K562 (cell line): ENCODE measurements around the gene ZNF791. TPM values are rescaled to one million over a fixed set of nuclear protein-coding genes. Genes with fewer than 3 reads are reported as not detected.
A peak's percentile ranks its signal among the peaks of the same experiment; 100 is the strongest.

Experiments used
- ATAC-seq: fragments of 200-7000 bp; cut with Tn5 transposase; 3 replicates; pipeline ENCODE4 v1.9.1; 2020; ENCODE audit warnings: moderate library complexity
- BruUV-seq: library from RNA; stranded (reverse); fragments of 400-500 nt; replicated peaks from 2 replicates; lab custom pipeline; 2021; lab: Mats Ljungman, UMichigan
- CTCF ChIA-PET: fragments of 300-600 bp; formaldehyde crosslinking; extraction: SDS; loops from one replicate; lab custom pipeline; 2021; ENCODE audit warnings: low intra/inter-chr PET ratio; lab: Yijun Ruan, JAX
- POLR2A ChIA-PET: fragments of 300-600, 350-650 bp; sonication (Branson Sonifier 250); formaldehyde crosslinking; extraction: SDS; loops from one replicate; lab custom pipeline; 2021; ENCODE audit warnings: antibody characterized with exemption, inconsistent platforms; lab: Yijun Ruan, JAX
- DNase-seq, 4 experiments: peaks; one replicate each; pipeline versions ENCODE4 v3.0.0 to v3.0.0-alpha.2; 2011 to 2018; ENCODE audit warnings: low spot score in 3 of 4, mixed read lengths in 3 of 4; ENCODE audit errors: extremely low read depth in 1 of 4
- FAIRE-seq: peaks from 2 replicates; lab custom pipeline; 2011; peaks lifted over from hg19 to GRCh38; lab: Jason Lieb, UNC
- H2AFZ ChIP-seq: 2 replicates; pipeline ENCODE4 v1.6.0; 2011; ENCODE audit warnings: low read depth, low read length, control low read depth, inconsistent platforms
- H3K27ac ChIP-seq: fragments of 200-600 bp; 3 replicates; pipeline ENCODE4 v1.8.0; 2011; ENCODE audit warnings: low read depth, mild to moderate bottlenecking, control low read depth, inconsistent platforms, low read length, moderate library complexity, mixed read lengths; ENCODE audit errors: extremely low read depth
- H3K27me3 ChIP-seq, 2 experiments: fragments of 300-600 bp in 1 of 2; 2 replicates in 1 of 2; 3 replicates in 1 of 2; pipeline versions ENCODE4 v1.6.0 to v1.8.0; 2011; ENCODE audit warnings: inconsistent platforms in 2 of 2, low read length in 2 of 2, mild to moderate bottlenecking in 1 of 2, mixed read lengths in 1 of 2, moderate library complexity in 1 of 2; ENCODE audit not compliant: control insufficient read depth in 2 of 2, insufficient read depth in 2 of 2
- H3K36me3 ChIP-seq: fragments of 300-600 bp; 3 replicates; pipeline ENCODE4 v1.8.0; 2011; ENCODE audit warnings: mild to moderate bottlenecking, low read length, inconsistent platforms; ENCODE audit not compliant: control insufficient read depth, insufficient read depth
- H3K4me1 ChIP-seq, 2 experiments: fragments of 200-600 bp in 1 of 2; replicated peaks in 1 of 2; 2 replicates in 1 of 2; 3 replicates in 1 of 2; pipeline versions ENCODE4 v1.5.1 to v1.8.0; 2011; ENCODE audit warnings: inconsistent platforms in 2 of 2, low read length in 2 of 2, mild to moderate bottlenecking in 1 of 2, mixed read lengths in 1 of 2, moderate library complexity in 1 of 2; ENCODE audit not compliant: control insufficient read depth in 2 of 2, insufficient read depth in 2 of 2
- H3K4me2 ChIP-seq: 2 replicates; pipeline ENCODE4 v1.6.1; 2011; ENCODE audit warnings: low read length, control low read depth, inconsistent platforms, mixed read lengths; ENCODE audit not compliant: insufficient read depth
- H3K4me3 ChIP-seq: fragments of 200-600 bp; sonication (generic), shearing (Covaris generic); 2 replicates; pipeline ENCODE4 v1.5.1; 2016; ENCODE audit warnings: control low read depth, inconsistent platforms
- H3K79me2 ChIP-seq: fragments of 200-600 bp; 3 replicates; pipeline ENCODE4 v1.8.0; 2011; ENCODE audit warnings: low read length, inconsistent platforms; ENCODE audit not compliant: control insufficient read depth, insufficient read depth
- H3K9ac ChIP-seq, 2 experiments: 2 replicates each; pipeline versions ENCODE4 v1.6.0 to v1.6.1; 2011; ENCODE audit warnings: low read depth in 2 of 2, low read length in 2 of 2, control low read depth in 1 of 2, inconsistent platforms in 1 of 2, mild to moderate bottlenecking in 1 of 2, mixed read lengths in 1 of 2; ENCODE audit not compliant: insufficient read depth in 1 of 2
- H3K9me1 ChIP-seq: one replicate; pipeline ENCODE4 v1.6.0; 2011; ENCODE audit warnings: inconsistent platforms, mild to moderate bottlenecking, low read length, moderate library complexity; ENCODE audit not compliant: control insufficient read depth, insufficient read depth
- H3K9me3 ChIP-seq: replicated peaks from 2 replicates; pipeline ENCODE4 v1.5.1; 2011; ENCODE audit warnings: low read depth, low read length, inconsistent platforms; ENCODE audit not compliant: control insufficient read depth, insufficient read depth
- H4K20me1 ChIP-seq: replicated peaks from 2 replicates; pipeline ENCODE4 v1.6.1; 2011; ENCODE audit warnings: low read length, inconsistent platforms, mixed read lengths; ENCODE audit not compliant: control insufficient read depth, insufficient read depth
- BCOR ChIP-seq: fragments of 450-650 bp; IDR thresholded peaks from 2 replicates; pipeline ENCODE4 v1.6.1; 2016
- BRF1 ChIP-seq: IDR thresholded peaks from 3 replicates; pipeline ENCODE4 v1.6.1; 2011; ENCODE audit warnings: borderline replicate concordance, mild to moderate bottlenecking; ENCODE audit not compliant: insufficient read length; ENCODE audit errors: extremely low read depth
- EHMT2 ChIP-seq: fragments of 450-650 bp; IDR thresholded peaks from 2 replicates; pipeline ENCODE4 v1.6.1; 2018; ENCODE audit warnings: antibody characterized with exemption
- LEF1 ChIP-seq: fragments of 450-650 bp; IDR thresholded peaks from 2 replicates; pipeline ENCODE4 v1.6.1; 2016; ENCODE audit warnings: mild to moderate bottlenecking
- MEF2D ChIP-seq: conservative IDR thresholded peaks from 2 replicates; pipeline ENCODE4 v1.6.1; 2016; ENCODE audit warnings: low read depth, missing genetic modification characterization, missing compliant biosample characterization
- NBN ChIP-seq: fragments of 450-650 bp; IDR thresholded peaks from 2 replicates; pipeline ENCODE4 v1.6.1; 2016; ENCODE audit warnings: low read depth, mild to moderate bottlenecking
- NCOA1 ChIP-seq: fragments of 450-650 bp; IDR thresholded peaks from 2 replicates; pipeline ENCODE4 v1.6.1; 2016; ENCODE audit warnings: low read depth
- RCOR1 ChIP-seq, 2 experiments: IDR thresholded peaks; 2 replicates each; pipeline ENCODE4 v1.6.1; 2012; ENCODE audit warnings: low read depth in 2 of 2, low read length in 2 of 2, borderline replicate concordance in 1 of 2, improper control_type of control experiment in 1 of 2
- SMAD2 ChIP-seq: fragments of 150-350 bp; IDR thresholded peaks from 2 replicates; pipeline ENCODE4 v1.6.1; 2014; ENCODE audit warnings: low read depth, mild to moderate bottlenecking, low read length
- SUPT5H ChIP-seq: fragments of 450-650 bp; IDR thresholded peaks from 2 replicates; pipeline ENCODE4 v1.6.1; 2016
- TCFL5 ChIP-seq: fragments of 250-450 bp; sonication (Bioruptor Pico); conservative IDR thresholded peaks from 2 replicates; pipeline ENCODE4 v1.6.1; 2021; ENCODE audit warnings: mild to moderate bottlenecking, moderate library complexity, matching md5 sums
- TRIM24 ChIP-seq, 2 experiments: fragments of 450-650 bp; IDR thresholded peaks; 2 replicates each; pipeline ENCODE4 v1.6.1; 2016
- ZC3H11A ChIP-seq: IDR thresholded peaks from 2 replicates; pipeline ENCODE4 v1.6.1; 2012; ENCODE audit warnings: low read depth, low read length, improper control_type of control experiment
- ZNF174 ChIP-seq: fragments of 250-450 bp; sonication (Bioruptor Pico); IDR thresholded peaks from 2 replicates; pipeline ENCODE4 v1.4.0; 2020; ENCODE audit warnings: mild to moderate bottlenecking
- ZNF518B ChIP-seq: fragments of 250-450 bp; sonication (Bioruptor Pico); IDR thresholded peaks from 2 replicates; pipeline ENCODE4 v1.5.0; 2021; ENCODE audit warnings: mild to moderate bottlenecking, moderate library complexity
- WGBS: fragments of 100-300 bp; shearing (Covaris generic); methylation state at CpG from one replicate; pipeline ENCODE4 v1.1.6; 2016; ENCODE audit warnings: low coverage, mixed read lengths; ENCODE audit not compliant: insufficient coverage; ENCODE audit errors: missing lambda C conversion rate; 5-methylcytosine and 5-hydroxymethylcytosine counted together
- in situ Hi-C: fragments of 300-500 bp; cut with MboI; formaldehyde crosslinking; loops from 4 replicates; pipeline ENCODE4 v1.15.0; 2018; ENCODE audit warnings: inconsistent platforms, mixed read lengths
- intact Hi-C: fragments of 100-400 bp; cut with micrococcal nuclease; formaldehyde crosslinking; loops from 2 replicates; pipeline ENCODE4 v1.14.2; 2022
- polyA plus RNA-seq, 8 experiments: library from polyadenylated mRNA; depleted of rRNA in 4 of 8; stranded (reverse) in 5 of 8; unstranded in 3 of 8; fragments of >200 nt; fragmentation: Nextera tagmentation in 2 of 8; fragmentation: Illumina TruSeq in 1 of 8; extraction: Ambion mirVana in 2 of 8; extraction: Trizol in 1 of 8; gene quantifications; 2 replicates each; pipeline versions ENCODE4 v1.2.1 to v1.2.3, GENCODE V29; 2011 to 2014; ENCODE audit warnings: inconsistent platforms in 1 of 8, missing spikeins in 1 of 8
- total RNA-seq, 7 experiments: library from RNA; depleted of rRNA in 6 of 7; stranded (reverse); fragments of >200 nt in 6 of 7; fragmentation: Illumina TruSeq in 2 of 7; extraction: Trizol in 2 of 7; gene quantifications; 2 replicates each; pipeline versions ENCODE4 v1.2.1 to v1.2.3, GENCODE V29; 2011 to 2021; ENCODE audit warnings: low replicate concordance in 1 of 7
- TF ChIP-seq, protein P1 (sequence below): sonication (generic); formaldehyde crosslinking; IDR thresholded peaks from 2 replicates; pipeline ENCODE4 v1.8.1; 2023; ENCODE audit warnings: mild to moderate bottlenecking, missing genetic modification reagents
- TF ChIP-seq, protein P2 (sequence below), 2 experiments: fragments of 250-450 bp in 1 of 2; fragments of 450-650 bp in 1 of 2; sonication (Bioruptor Pico) in 1 of 2; IDR thresholded peaks; 2 replicates each; pipeline versions ENCODE4 v1.6.1 to v1.8.0; 2016 to 2021; ENCODE audit warnings: mild to moderate bottlenecking in 2 of 2, moderate library complexity in 2 of 2, missing compliant biosample characterization in 1 of 2, missing genetic modification characterization in 1 of 2

The ZNF791 gene
- total and polyA plus RNA-seq, 9 of the 15 experiments (the other 6 are each of a cell fraction or from before 2014, with no cell fraction given), result 7.8 to 22.7 (median 13.1) TPM

- WGBS, result 1% methylated on average over 42 of the region's 46 CpGs
- no peaks in the 10 kb centered on the region for H3K9me1 ChIP-seq
- in situ Hi-C loops (no loop called here), intact Hi-C loops (no loop called here)
- H3K27ac ChIP-seq, result peak within 1 kb of the TSS; percentile 62; the same call in 2 of the 3 replicates
- no peaks in the 10 kb centered on the region for H3K9me3 ChIP-seq
- DNase-seq, result peak; percentile 87 to 96 (median 94)
- H3K4me2 ChIP-seq, result peak within 1 kb of the TSS; percentile 99
- no peaks in the 10 kb centered on the region for H3K27me3 ChIP-seq
- peak; percentile 88 for ATAC-seq
- BruUV-seq, result no TSS peak
- FAIRE-seq, result peak; percentile 80
- H4K20me1 ChIP-seq, result peaks cover 5% of the 10 kb centered on the region; the same call in 1 of the 2 replicates
- ChIA-PET POLR2A (interaction anchor here (0.6 to 1.1 kb wide), 11 partner anchors 9 to 596 kb away, joined by 3 to 6 read pairs (median 4); partner anchors contain the start of genes ZNF490 and ZNF791), CTCF (no interaction called here)
- H3K4me1 ChIP-seq, result peaks cover 18 to 54% of the 10 kb centered on the region in 2 experiments; a peak in 4 of 5 replicates
- peak within 1 kb of the TSS; percentile 75 for H3K4me3 ChIP-seq
- peak within 1 kb of the TSS; percentile 70 to 89 for H3K9ac ChIP-seq
- peak within 1 kb of the TSS; percentile 95 for H2AFZ ChIP-seq
- H3K79me2 ChIP-seq, result peaks cover 34% of the 10 kb centered on the region
- peaks cover 27% of the 10 kb centered on the region; the same call in 2 of the 3 replicates for H3K36me3 ChIP-seq
- TF ChIP-seq SUPT5H, result peak; percentile 44; the same call in 1 of the 2 replicates
- TF ChIP-seq SMAD2, result no peak
- TF ChIP-seq EHMT2, result no peak
- TF ChIP-seq BRF1, result no peak
- no peak for TF ChIP-seq TRIM24 (IDR thresholded peaks at IDR 0.05)
- no peak for TF ChIP-seq ZNF518B (CRISPR knock-in tag)
- TF ChIP-seq MEF2D (tag), result no peak
- TF ChIP-seq, protein P1, sequence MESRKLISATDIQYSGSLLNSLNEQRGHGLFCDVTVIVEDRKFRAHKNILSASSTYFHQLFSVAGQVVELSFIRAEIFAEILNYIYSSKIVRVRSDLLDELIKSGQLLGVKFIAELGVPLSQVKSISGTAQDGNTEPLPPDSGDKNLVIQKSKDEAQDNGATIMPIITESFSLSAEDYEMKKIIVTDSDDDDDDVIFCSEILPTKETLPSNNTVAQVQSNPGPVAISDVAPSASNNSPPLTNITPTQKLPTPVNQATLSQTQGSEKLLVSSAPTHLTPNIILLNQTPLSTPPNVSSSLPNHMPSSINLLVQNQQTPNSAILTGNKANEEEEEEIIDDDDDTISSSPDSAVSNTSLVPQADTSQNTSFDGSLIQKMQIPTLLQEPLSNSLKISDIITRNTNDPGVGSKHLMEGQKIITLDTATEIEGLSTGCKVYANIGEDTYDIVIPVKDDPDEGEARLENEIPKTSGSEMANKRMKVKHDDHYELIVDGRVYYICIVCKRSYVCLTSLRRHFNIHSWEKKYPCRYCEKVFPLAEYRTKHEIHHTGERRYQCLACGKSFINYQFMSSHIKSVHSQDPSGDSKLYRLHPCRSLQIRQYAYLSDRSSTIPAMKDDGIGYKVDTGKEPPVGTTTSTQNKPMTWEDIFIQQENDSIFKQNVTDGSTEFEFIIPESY (CRISPR knock-in tag), result no peak
- 0 out of 4 replicates have a peak, but pooled peaks of 1 of the 2 experiments have one; percentile 6 for TF ChIP-seq RCOR1 (IDR thresholded peaks at IDR 0.05; ENCODE audit: borderline replicate concordance in 1 of 2, low read depth in 2 of 2, low read length in 2 of 2)
- no peak for TF ChIP-seq ZNF174 (CRISPR knock-in tag)
- TF ChIP-seq LEF1, result no peak
- no peak for TF ChIP-seq ZC3H11A
- TF ChIP-seq, protein P2, sequence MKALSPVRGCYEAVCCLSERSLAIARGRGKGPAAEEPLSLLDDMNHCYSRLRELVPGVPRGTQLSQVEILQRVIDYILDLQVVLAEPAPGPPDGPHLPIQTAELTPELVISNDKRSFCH (CRISPR knock-in tag; IDR thresholded peaks at IDR 0.05), result no peak
- TF ChIP-seq, protein P2 (tag; IDR thresholded peaks at IDR 0.05), result no peak
- no peak for TF ChIP-seq TCFL5 (CRISPR knock-in tag)
- TF ChIP-seq BCOR, result no peak
- no peak for TF ChIP-seq NBN
- no peak for TF ChIP-seq NCOA1
Measured at GRCh38 chr19:12666265-12667048, 55.7 kb downstream of the ZNF791 start, which contains the start of the genes MAN2B1 and WDR83. MAN2B1 (minus strand) TSS chr19:12666742; CDS start chr19:12666701, 41 bp downstream. WDR83 (plus strand) TSS chr19:12666807; CDS start chr19:12669791, 2,984 bp downstream.
